HTR-8/SVneo (cell line): ENCODE data around the gene ACSF2.
"Not testable (repeated sequence)": the region's sequence is repeated elsewhere in the genome, so short reads cannot be mapped to it uniquely, and the experiment has no call there.

Source experiments
- DNase-seq: peaks from one replicate; pipeline ENCODE4 v3.0.0; 2011; ENCODE audit warnings: low spot score, mixed read lengths; ENCODE audit not compliant: insufficient read length
- FAIRE-seq: peaks from 2 replicates; lab custom pipeline; 2011; peaks lifted over from hg19 to GRCh38; lab: Jason Lieb, UNC

Gene ACSF2, protein sequence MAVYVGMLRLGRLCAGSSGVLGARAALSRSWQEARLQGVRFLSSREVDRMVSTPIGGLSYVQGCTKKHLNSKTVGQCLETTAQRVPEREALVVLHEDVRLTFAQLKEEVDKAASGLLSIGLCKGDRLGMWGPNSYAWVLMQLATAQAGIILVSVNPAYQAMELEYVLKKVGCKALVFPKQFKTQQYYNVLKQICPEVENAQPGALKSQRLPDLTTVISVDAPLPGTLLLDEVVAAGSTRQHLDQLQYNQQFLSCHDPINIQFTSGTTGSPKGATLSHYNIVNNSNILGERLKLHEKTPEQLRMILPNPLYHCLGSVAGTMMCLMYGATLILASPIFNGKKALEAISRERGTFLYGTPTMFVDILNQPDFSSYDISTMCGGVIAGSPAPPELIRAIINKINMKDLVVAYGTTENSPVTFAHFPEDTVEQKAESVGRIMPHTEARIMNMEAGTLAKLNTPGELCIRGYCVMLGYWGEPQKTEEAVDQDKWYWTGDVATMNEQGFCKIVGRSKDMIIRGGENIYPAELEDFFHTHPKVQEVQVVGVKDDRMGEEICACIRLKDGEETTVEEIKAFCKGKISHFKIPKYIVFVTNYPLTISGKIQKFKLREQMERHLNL

DNA sequence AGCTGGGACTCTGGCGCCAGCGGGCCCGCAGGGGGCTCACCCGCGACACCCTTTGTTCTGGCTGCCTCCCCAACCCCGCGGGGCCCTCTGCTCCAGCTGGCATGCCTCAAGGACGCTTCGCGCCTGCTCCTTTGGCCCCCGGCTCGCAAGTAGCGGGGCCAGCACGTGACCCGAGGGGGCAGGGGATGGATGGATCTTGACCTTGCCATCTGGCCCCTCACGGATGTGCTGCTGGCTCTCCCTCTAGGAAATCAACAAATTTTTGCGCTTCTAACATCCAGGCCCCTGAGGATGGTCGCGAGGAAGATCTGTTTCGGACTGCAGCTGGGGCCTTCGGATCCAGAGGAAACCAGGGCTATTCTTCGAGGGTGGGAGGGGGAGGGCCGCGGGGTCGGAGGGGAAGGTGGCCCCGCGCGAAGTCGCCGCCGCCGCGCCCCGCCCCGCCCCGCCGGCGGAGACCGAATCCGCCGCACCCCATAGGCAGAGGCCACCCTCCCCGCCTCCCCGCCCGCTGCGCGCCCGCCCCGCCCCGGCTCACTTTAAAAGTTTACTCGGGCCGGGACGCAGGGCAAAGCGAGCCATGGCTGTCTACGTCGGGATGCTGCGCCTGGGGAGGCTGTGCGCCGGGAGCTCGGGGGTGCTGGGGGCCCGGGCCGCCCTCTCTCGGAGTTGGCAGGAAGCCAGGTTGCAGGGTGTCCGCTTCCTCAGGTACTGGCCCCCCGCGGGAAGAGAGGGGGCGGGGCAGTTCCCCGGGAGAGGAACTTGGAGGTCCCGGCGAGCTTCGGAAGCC is at the start of gene ACSF2:
ACSF2 (plus strand) TSS at position 537 of the 790 bp plus-strand sequence; CDS start at position 581, 44 bp downstream.
- DNase-seq (peak; percentile 88), FAIRE-seq (peak; percentile 64)

DNA sequence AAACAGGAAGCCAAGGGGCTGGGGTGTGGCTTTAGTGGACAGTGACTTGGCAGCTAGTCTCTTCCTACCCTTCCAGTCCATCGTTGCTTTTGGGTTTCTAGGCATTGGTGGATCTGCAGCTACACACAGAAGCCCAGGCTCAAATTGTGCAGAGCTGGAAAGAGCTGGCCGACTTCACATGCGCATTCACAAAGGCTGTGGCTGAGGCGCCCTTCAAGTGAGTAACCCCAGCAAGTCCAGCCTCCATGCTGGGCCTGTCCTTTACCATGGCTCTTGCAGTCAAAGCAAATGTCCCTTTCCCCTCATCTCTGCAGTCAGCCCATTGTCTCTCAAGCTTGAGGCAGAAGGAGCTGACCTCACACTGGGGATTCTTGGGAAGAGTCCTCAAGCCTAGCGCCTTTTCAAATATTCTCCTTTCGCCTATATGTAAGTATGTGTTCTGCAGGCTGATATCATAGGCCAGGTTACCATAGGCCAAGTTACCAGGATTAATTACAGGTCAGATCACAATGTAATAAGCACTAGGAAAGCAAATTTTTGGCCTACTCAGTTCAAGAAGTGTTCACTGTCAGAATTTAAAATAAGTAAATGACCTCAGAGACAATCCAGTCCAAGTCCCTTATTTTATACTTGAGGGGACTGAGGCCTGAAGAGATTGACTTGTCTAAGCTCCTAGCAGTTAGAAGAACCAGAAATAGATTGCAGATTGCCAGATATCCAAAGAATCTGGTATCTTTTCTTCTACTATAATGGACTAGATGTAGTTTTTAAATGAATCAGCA is 46.5 kb upstream of the ACSF2 start:
- FAIRE-seq (no peak), DNase-seq (no peak)

DNA sequence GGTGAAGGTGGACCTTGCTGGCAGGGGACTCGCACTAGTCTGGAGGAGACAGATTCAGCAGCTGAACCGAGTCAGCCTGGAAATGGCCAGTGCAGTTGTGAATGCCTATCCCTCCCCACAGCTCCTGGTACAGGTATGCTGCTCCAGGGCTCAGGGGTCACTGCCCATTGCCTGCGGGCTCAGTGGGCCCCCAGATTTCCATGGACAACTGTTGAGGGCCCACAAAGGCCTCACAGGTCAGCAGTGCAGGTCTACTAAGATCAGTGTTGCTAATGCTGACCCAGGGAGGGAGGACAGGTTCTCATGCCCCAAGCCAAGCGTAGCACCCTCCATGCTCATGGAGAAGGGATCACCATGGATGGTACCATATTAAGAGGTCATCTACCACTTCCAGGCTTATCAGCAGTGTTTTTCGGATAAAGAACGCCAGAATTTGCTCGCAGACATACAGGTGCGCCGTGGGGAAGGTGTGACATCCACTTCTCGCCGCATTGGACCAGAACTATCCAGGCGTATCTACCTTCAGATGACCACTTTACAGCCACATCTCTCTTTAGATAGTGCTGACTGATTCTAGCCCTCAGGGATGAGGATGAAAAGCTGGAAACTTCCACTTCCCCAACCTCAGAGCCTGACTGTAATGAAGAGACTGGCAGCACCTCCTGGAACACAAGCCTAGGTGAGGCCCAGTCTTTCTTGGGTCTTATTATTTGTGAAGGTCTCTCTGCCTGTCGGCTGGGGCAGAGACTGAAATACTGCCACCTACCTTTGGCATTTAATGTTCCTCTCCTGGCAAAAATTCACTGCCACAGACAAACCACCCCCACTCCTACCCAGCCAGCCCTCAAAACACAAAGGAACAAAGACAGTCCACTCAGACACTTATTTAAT is 45.4 kb upstream of the ACSF2 start:
- no peak for DNase-seq

DNA sequence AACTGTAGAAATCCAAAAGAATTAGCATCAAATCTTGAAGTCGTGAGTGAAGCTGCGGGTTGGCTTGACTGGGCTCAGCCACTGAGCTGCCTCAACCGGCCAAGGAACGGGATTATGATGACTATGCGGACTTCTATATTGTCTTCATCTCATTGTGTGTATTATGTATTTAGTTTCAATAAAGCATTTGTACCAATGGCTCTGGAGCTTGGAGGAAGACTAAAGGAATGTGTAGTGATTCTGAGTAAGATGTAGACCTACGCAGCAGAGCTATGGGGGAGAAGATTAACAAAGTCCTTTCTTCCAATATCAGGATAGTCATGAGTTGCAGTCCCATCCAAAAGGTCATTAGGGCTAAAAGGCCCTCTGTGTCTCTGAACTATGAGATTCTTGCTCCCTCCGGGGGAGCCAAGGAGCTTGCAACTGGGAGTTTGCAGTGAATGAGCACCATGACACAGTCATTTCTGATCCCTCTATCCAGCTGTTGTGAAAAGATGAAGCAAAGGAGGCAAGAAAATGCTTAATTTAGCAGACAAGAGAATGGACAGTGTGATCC is 44.7 kb upstream of the ACSF2 start:
- DNase-seq (no peak), FAIRE-seq (no peak)

More for the DNA sequence above, 45.4 kb upstream of the ACSF2 start:
- peak; percentile 66 for FAIRE-seq

DNA sequence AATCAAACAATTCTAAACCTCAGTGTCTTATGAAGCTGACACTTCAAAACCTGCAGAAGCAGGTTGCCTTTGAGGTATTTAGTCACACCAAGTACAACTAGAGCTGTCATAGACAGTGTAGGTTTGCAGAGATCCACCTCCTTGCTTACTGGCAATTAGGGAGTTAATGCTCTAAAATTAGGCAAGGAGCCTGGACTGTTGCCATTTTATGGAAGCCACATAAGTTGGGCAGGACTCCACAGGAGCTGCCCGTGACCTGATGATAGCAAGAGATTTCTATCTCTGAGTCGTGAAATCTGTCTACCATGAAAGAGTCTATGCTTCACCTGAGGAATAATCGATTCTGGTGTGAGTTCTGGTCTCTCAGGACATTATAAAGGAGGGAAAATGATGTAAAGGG is 44.1 kb upstream of the ACSF2 start:
- no peak for FAIRE-seq

DNA sequence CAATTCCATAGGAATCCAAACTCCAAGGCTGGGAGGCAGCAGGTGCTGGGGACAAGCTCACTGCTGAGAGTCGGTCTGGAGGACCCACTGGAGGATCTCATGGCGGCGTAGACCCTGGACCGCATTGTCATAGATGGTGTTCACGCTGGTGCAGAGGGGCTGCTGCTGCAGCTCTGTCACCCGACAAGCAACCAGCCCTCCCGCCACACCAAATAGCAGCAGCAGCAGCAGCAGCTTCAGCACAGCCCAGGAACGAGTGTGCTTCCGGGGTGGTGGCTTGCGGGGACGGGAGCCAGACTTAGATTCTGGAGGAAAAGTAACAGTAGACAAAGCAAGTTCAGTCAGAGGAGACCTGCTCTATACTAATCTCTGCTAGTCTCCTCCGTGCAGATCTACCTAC is 43.1 kb upstream of the ACSF2 start:
- DNase-seq (no peak), FAIRE-seq (no peak)

More for the DNA sequence above, 44.1 kb upstream of the ACSF2 start:
- no peak for DNase-seq

DNA sequence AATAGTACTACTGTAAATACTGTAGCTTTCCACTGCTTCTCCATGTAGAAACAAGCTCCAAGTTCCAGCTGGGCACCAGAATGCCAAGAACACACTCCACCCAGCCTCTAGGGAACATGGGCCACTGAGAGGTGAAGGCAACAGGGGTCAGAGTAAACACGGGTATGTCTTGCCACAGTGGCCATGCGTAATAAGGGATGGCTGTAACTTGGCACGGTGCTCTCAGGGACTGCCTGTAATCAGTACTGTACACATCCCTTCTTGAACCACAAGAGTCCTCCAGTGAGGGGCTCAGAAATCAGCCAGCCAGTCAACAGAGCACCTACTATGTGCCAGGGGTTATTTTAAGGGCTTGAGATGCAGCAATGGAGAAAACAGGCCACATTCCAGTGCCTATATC is 39.5 kb upstream of the ACSF2 start:
- FAIRE-seq, result peak; percentile 26
- no peak for DNase-seq

DNA sequence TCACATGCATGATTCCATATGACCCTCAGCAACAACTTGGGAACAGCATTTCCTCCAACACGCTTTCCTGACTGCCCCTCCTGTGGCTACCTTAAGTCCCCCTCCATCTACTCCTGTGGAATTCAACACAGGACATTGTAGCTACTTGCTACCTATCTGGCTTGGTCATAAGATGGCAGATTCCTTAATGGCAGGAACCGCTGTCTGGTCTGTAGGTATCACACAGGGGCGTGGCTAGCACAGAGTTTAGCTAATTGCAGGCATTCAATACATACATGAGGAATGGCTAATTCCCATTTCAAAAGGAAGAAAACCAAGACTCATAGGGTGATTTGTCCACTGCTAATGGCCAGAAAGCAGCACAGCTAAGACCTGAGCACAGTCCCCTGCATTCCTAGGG is 37.3 kb upstream of the ACSF2 start:
- DNase-seq (no peak), FAIRE-seq (peak; percentile 42)

DNA sequence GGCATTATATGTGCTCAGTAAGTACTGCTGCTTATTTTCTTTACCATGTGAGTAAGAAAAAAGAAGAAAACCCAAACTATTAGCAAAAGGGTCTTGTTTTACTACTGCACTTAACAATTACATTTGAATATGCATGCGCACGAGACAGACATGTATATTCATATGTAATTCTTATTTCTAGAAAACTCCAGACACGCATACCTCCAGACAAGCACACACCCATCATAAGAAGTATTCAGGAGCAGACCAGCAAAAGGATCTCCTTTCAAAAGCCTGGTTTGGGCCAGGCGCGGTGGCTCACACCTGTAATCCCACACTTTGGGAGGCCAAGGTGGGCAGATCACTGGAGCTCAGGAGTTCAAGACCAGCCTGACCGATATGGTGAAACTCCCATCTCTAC is 36.5 kb upstream of the ACSF2 start:
- DNase-seq, result no peak
- FAIRE-seq, result no peak

DNA sequence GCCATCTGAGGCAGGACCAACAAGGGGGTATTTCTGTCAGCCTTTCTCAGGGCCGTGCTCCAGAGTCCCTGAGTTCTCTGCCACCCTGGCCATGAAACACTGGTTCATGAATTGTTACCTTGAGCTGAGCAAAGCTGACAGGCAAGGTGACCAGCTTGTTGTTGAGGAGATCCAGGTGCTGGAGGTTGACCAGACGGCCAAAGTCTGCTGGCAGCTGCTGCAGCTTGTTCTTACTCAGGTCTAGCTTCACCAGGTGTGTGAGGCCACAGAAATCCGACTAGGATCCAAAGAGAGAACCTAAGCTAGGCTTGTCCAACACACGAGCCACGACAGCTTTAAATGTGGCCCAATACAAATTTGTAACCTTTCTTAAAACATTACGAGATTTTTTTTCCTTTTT is 33.4 kb upstream of the ACSF2 start:
- FAIRE-seq (no peak), DNase-seq (no peak)

DNA sequence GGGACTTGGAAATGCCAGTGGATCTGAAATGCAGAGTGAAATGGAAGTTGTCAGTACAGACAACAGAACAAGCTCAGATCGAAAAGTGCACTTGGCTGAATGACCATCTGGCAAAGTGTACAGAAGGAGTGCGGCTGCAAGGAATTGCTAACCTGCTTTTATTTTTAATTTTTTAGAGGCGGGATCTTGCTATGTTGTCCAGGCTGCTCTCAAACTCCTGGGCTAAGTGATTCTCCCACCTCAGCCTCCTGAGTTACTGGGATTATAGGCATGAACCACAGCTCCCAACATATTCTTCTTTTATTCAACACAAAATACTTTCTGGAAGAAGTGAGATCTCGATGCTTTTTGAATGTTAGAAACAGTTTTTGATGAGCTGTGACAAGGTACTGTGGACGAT is 32.3 kb upstream of the ACSF2 start:
- DNase-seq (no peak), FAIRE-seq (no peak)

DNA sequence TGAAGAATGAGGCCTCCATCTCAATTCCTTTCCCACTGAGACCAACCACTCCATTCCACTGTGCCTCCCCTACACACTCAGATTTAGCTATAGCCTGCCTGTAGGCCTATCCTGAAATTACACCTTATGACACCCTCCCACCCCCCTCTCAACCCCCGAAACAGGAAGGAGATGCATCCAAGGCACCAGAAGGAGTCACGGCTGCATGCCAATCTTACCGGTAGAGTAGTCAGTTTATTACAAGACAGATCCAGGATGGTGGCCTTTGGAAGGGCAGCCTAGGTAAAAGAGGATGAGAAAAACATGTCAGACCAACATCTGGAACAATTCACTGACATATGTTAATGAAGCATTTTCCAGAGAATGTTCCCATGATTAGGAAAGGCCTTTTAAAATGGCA is 31.3 kb upstream of the ACSF2 start:
- FAIRE-seq (no peak), DNase-seq (no peak)

DNA sequence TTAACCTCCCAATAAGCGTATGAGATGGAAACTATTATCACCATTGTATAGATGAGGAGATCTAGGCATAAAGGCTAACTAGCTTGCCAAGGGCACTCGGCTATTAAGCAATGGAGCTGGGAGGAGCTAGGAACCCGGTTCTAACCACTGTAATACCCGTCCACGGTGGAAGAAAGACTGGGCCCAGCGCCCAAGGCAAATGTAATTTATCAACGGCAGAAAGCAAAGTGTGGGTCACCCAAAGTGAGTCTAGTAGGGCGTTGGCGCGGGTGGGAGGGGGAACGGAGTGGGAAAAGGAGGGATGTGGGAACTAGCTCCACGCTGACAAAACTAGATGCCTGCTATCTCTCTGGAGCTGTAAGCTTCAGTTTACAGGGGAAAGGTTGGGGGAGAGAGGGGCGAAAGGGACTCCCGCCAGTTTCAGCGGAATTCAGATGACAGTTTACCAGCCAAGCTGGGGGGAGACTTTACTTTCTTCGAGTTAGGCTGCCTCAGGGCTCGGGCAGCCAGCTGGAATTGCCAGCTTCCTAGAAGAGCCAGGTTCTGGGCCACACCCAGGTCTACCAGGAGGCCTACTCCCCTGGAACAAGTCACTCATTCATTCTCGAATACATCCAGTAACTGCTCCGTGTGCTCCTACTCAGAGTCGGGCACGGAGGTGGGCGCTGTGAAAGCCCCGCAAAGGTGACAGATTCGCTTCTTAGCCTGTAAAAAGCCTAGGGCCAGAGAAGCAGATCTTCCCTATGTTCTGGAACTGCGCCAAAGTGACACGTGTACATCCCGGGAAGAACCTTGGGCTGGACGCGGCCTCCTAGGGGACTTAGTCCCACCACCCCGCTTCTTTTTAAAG is 29.5 kb upstream of the ACSF2 start:
- no peak for FAIRE-seq
- DNase-seq, result peak; percentile 32

DNA sequence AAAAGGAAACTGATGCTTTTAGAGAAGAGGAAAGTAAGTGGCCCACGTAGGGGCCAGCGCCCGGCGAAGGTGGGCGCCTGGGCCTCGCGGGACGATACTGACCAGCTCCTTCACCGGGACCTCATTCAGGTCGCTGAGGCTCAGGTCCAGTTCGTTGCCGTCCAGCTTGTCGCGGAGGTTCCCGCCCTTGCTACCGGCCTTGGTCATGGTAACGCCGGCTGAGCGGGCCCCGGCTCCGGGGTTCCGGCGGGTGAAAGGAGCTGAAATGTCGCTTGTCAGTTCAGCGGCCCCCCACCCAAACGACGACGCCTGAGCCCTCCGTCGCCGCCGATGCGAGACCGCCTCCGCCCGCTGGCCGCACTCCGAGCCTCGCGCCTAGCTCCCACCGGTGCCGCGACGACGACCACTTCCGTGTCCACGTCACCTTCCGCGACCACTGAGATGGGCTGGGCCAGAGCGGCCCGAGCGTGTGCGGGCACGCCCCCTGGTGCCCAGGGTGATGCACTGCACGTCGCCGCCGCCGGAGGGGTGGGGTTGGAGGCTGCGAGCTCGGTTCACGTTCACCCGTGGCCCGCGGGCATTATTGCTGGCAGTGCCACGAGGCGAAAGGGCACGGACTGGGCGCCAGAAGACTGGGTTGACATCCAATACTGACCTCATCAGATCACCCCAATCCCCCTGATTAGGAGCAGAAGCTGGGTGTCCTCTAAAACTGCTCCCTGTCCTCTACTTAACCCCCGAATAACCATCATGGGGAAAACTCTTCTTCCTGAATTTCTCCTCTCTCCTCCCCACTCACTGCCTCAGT is 28.7 kb upstream of the ACSF2 start, which contains the start of gene LRRC59:
LRRC59 (minus strand) TSS at position 413 of the 808 bp plus-strand sequence; CDS start at position 207, 206 bp downstream.
- peak; percentile 94 for DNase-seq
- peak; percentile 100 for FAIRE-seq

DNA sequence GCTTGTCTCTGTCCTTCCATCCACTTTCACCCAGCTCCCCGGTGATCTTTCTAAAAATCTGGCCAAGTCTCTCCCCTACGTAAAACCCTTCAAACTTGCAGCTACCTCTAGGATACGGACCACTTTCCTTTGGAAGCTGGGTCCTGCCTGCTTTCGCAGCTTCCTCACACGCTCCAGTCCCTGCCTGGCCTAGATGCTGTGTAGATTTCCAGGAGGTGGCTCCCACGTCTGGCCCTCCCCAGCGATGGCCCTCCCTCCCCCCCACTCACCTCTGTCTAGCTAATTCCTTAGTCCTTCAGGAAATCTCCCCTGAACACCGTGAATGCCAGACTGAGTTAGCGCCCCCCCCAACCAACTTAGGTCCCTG is 28.1 kb upstream of the ACSF2 start:
- no peak for FAIRE-seq
- peak; percentile 34 for DNase-seq

DNA sequence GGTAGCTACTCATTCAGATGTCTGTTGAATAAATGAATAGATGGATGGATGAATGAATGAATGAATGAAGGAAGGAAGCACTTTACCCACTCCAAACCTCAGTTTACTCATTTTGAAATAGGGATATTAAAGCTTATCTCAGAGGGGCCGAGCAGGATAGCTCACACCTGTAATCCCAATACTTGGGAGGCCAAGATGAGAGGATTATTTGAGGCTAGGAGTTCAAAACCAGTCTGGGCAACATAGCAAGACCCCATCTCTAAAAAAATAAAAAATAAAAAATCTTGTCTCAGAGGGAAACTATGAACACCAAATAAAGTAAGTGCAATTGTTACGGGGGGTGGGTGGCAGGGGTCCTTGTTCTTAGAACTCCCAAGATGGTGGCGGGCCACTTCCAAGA is 27.3 kb upstream of the ACSF2 start:
- DNase-seq, FAIRE-seq: not testable (repeated sequence)

DNA sequence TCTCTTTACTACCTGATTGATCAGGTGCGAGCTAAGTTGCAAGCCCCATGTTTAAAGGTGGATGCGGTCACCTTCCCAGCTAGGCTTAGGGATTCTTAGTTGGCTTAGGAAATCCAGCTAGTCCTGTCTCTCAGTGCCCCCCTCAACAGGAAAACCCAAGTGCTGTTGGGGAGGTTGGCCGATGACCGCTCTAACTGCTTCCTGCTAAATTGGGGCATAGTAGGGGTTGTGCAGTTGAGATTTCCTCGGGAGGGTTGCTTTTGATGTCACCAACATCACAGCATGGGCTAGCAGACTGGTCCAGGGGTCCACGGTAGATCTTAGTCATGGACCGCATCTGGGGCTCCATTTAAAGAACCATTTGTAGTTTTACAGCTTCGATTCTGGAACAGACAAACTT is 26.4 kb upstream of the ACSF2 start:
- not testable (repeated sequence) for DNase-seq, FAIRE-seq
